Cardiac ventricle fibroblast (primary cell): ENCODE data around the gene PRG2. TPM values are rescaled to one million over a fixed set of nuclear protein-coding genes. Genes with fewer than 3 reads are reported as not detected.

ENCODE experiments used
- total RNA-seq: library from RNA; depleted of rRNA; stranded (reverse); fragments of >200 nt; gene quantifications from 2 replicates; pipeline ENCODE4 v1.2.3, GENCODE V29; 2015

PRG2 gene, protein sequence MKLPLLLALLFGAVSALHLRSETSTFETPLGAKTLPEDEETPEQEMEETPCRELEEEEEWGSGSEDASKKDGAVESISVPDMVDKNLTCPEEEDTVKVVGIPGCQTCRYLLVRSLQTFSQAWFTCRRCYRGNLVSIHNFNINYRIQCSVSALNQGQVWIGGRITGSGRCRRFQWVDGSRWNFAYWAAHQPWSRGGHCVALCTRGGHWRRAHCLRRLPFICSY
- total RNA-seq, result not detected in 2 replicates

DNA sequence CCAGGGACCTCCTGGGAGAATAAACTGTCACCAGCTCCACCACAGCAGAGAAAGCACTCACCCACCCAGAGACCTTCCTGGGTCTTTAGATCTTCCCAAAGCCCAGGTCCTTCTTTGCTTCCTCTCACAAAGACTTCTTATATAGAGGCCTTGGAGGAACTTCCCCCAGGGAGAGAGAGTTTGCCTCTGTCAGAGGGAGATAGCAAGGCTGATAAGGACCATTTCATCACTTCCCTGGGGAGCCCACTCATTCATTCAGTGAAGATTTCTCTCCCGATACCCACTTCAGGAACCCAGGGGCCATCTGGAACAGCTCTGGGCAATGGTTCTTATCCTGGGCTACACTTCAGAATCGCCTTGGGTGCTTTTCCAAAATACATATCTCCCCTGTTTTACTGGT is at the start of gene PRG2:
PRG2 (minus strand) TSS at position 116 of the 400 bp plus-strand sequence. CDS start 706 bp downstream, outside the sequence.

DNA sequence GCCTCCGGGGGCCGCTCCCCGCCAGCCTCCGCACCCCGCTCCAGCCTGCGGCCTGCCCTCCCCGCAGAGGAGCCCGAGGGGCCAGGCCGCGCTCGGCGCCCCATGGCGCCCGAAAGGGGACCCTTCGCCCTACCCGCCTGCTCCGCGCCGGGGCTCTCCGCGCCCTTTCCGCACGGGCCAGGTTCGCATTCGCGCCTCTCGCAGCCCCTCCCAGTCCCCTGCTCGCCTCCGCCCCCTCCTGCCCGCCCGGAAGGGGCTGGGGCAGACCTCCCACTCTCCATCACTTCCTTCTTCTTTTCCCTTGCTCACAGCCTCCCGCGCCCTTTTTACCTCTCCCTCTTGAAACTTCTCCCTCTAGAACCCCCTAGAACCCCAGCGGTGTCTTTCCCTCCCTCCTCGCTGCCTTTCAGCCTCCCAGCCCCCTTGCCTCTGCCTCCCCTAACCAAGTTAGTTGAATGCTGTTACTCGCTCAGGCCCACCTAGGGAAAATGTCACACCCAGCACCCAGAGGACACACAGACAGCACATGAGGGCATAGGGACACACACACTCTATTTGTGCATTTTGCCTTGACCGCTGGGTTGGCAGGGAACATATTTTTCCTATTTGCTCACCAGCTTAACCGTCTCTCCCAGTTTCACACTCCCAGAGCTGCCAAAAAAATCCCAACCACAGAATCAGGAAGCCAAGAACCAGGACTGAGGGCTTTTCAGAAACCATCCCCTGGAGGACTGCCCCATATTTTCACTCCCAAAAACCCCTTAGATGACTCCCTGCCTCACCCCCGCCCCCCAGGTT is 36.7 kb upstream of the PRG2 start, which contains the start of gene SLC43A3:
SLC43A3 (minus strand) TSS at position 193 of the 798 bp plus-strand sequence. CDS start 949 bp downstream, outside the sequence.

DNA sequence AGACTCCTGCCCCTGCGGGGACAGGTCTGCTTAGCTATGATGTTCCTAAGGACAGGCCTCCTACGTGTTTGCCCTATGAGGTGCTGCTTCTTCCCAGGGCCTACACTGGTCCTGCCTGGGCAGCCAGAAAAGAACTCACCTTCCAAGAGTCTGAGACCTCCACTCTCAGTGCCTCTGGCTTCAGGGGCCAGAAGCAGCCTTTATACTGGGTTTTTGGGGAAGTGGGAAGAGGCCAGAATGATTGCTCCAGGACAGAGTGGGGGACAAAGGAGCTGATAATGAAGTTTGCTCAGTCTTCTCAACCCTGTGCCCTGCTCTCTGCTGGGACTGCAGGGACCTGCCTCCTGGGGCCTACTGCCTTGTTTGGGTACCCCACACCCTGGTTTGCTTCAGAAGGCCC is 9.5 kb downstream of the PRG2 start, which contains the start of gene PRG3:
PRG3 (minus strand) TSS at position 176 of the 400 bp plus-strand sequence. CDS start 442 bp downstream, outside the sequence.

GRCh38 chr11:57338142-57338541 is 52.3 kb downstream of the PRG2 start, which contains the start of gene P2RX3:
Gene P2RX3, plus strand, starts transcription at chr11:57338352. Its CDS starts 199 bp downstream, at chr11:57338551.

Other genes with a start within 250 kb of the PRG2 start
- not detected in 2 replicates for gene LRRC55, start 208.7 kb downstream of the PRG2 start, total RNA-seq
- 2.1 and 3.9 TPM in 2 replicates for gene APLNR, start 153.4 kb downstream of the PRG2 start, total RNA-seq
- 85.4 and 94.9 TPM in 2 replicates for gene TNKS1BP1, start 65.7 kb downstream of the PRG2 start, total RNA-seq
- 55.4 and 58.9 TPM in 2 replicates for gene SSRP1, start 54.8 kb downstream of the PRG2 start, total RNA-seq
- gene P2RX3, start 52.3 kb downstream of the PRG2 start, total RNA-seq, result not detected in 2 replicates
- not detected in 2 replicates for gene PRG3, start 9.5 kb downstream of the PRG2 start, total RNA-seq
- gene SLC43A3, start 36.5 kb upstream of the PRG2 start, total RNA-seq, result 29.9 and 39.3 TPM in 2 replicates
- 1.4 and 2.7 TPM in 2 replicates for gene RTN4RL2, start 69.9 kb upstream of the PRG2 start, total RNA-seq
- gene SLC43A1, start 125.1 kb upstream of the PRG2 start, total RNA-seq, result 23.5 and 25.3 TPM in 2 replicates
- gene TIMM10, start 140.1 kb upstream of the PRG2 start, total RNA-seq, result 22.4 and 34.1 TPM in 2 replicates
- gene SMTNL1, start 146.9 kb upstream of the PRG2 start, total RNA-seq, result not detected in 2 replicates
- 74.5 and 81.5 TPM in 2 replicates for gene UBE2L6, start 177.0 kb upstream of the PRG2 start, total RNA-seq
- gene SERPING1, start 207.0 kb upstream of the PRG2 start, total RNA-seq, result 762 and 840 TPM in 2 replicates